CD1c-positive myeloid dendritic cell (primary cell): ENCODE results near the gene HSPB3.
"Not testable (repeated sequence)": the region's sequence is repeated elsewhere in the genome, so short reads cannot be mapped to it uniquely, and the experiment has no call there.

ENCODE experiments used
- DNase-seq: peaks from one replicate; pipeline ENCODE4 v3.0.0-alpha.2; 2016; ENCODE audit errors: extremely low spot score

The HSPB3 gene

GRCh38 chr5:54457094-54457862 lies 1.8 kb downstream of the HSPB3 start:
- no peak for DNase-seq

- no peak for DNase-seq
These were observed 2.7 kb downstream of the HSPB3 start for GRCh38 chr5:54458221-54458620.

GRCh38 chr5:54460181-54460919 lies 4.9 kb downstream of the HSPB3 start:
- no peak for DNase-seq

GRCh38 chr5:54462281-54462680 lies 6.8 kb downstream of the HSPB3 start:
- no peak for DNase-seq

GRCh38 chr5:54463713-54464112 lies 8.2 kb downstream of the HSPB3 start:
- DNase-seq: no peak

GRCh38 chr5:54469622-54470021 lies 14.1 kb downstream of the HSPB3 start:
- DNase-seq: peak; percentile 21

GRCh38 chr5:54470128-54470527 lies 14.6 kb downstream of the HSPB3 start:
- no peak for DNase-seq

GRCh38 chr5:54470677-54471076 lies 15.2 kb downstream of the HSPB3 start:
- DNase-seq: no peak

GRCh38 chr5:54471398-54471797 lies 15.9 kb downstream of the HSPB3 start:
- no peak for DNase-seq

GRCh38 chr5:54476682-54477081 lies 21.2 kb downstream of the HSPB3 start:
- peak; percentile 19 for DNase-seq

GRCh38 chr5:54477941-54478478 lies 22.5 kb downstream of the HSPB3 start:
- no peak for DNase-seq

- peak; percentile 83 for DNase-seq
These were observed 24.8 kb downstream of the HSPB3 start for GRCh38 chr5:54480296-54480695.

GRCh38 chr5:54484219-54484894 lies 28.9 kb downstream of the HSPB3 start:
- DNase-seq: no peak

GRCh38 chr5:54485659-54486058 lies 30.2 kb downstream of the HSPB3 start:
- DNase-seq: not testable (repeated sequence)

- DNase-seq: not testable (repeated sequence)
These were observed 34.1 kb downstream of the HSPB3 start for GRCh38 chr5:54489648-54489979.

GRCh38 chr5:54491326-54491725 lies 35.8 kb downstream of the HSPB3 start:
- no peak for DNase-seq

GRCh38 chr5:54492178-54492577 lies 36.7 kb downstream of the HSPB3 start:
- peak; percentile 9 for DNase-seq

- no peak for DNase-seq
These were observed 39.5 kb downstream of the HSPB3 start for GRCh38 chr5:54495027-54495426.
